IPS DF 4.7 (cell line): ENCODE results near the gene NOL4L.
"Not testable (repeated sequence)": the region's sequence is repeated elsewhere in the genome, so short reads cannot be mapped to it uniquely, and the experiment has no call there.

Experiments
- DNase-seq: peaks from one replicate; pipeline ENCODE4 v3.0.0-alpha.2; 2013; ENCODE audit warnings: low spot score; ENCODE audit errors: extremely low read depth

Gene NOL4L

GRCh38 chr20:32473231-32474008, 111.7 kb downstream of the NOL4L start:
- no peak for DNase-seq

GRCh38 chr20:32472581-32473207, 112.4 kb downstream of the NOL4L start:
- DNase-seq = no peak

- DNase-seq = no peak
Measured at GRCh38 chr20:32470940-32471339, 114.2 kb downstream of the NOL4L start.

GRCh38 chr20:32470025-32470861, 114.9 kb downstream of the NOL4L start:
- DNase-seq = no peak

GRCh38 chr20:32468860-32469259, 116.3 kb downstream of the NOL4L start:
- no peak for DNase-seq

GRCh38 chr20:32468313-32468640, 116.9 kb downstream of the NOL4L start:
- no peak for DNase-seq

- DNase-seq = no peak
Measured at GRCh38 chr20:32467506-32468312, 117.4 kb downstream of the NOL4L start.

GRCh38 chr20:32466739-32467505, 118.2 kb downstream of the NOL4L start:
- DNase-seq = no peak

GRCh38 chr20:32465901-32466675, 119.0 kb downstream of the NOL4L start:
- not testable (repeated sequence) for DNase-seq

- DNase-seq = no peak
Measured at GRCh38 chr20:32465092-32465900, 119.8 kb downstream of the NOL4L start.

GRCh38 chr20:32464401-32465091, 120.6 kb downstream of the NOL4L start:
- DNase-seq = no peak

GRCh38 chr20:32463642-32464400, 121.3 kb downstream of the NOL4L start:
- DNase-seq = no peak

- no peak for DNase-seq
Measured at GRCh38 chr20:32462900-32463641, 122.1 kb downstream of the NOL4L start.

GRCh38 chr20:32461836-32462600, 123.1 kb downstream of the NOL4L start:
- DNase-seq = no peak

- DNase-seq = no peak
Measured at GRCh38 chr20:32460683-32461320, 124.3 kb downstream of the NOL4L start.

- DNase-seq = no peak
Measured at GRCh38 chr20:32460231-32460630, 124.9 kb downstream of the NOL4L start.
